Measurements from ENCODE around the gene MUC22.
"Not testable (repeated sequence)": the region's sequence is repeated elsewhere in the genome, so short reads cannot be mapped to it uniquely, and the experiment has no call there.

Gene MUC22

DNA sequence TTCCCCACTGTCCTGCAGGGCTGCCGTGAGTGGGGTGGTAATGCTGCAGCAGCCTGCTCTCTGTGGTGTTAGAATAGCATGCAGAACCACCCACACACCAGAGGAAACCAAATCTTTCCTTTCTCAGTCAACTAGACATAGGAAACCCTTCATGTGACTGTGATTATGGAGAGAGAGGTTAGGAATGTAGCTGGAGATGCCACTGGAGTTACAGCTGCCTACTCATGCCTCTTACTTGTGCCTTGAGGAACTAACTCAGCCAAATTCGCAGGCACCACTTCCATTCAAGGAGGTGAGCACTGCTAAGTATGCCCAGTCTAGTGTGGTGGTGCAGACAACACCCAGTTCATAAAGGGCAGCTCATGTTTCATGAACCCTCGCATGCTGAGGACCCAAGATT is 27.4 kb downstream of the MUC22 start:
- TF ChIP-seq, protein P1, sequence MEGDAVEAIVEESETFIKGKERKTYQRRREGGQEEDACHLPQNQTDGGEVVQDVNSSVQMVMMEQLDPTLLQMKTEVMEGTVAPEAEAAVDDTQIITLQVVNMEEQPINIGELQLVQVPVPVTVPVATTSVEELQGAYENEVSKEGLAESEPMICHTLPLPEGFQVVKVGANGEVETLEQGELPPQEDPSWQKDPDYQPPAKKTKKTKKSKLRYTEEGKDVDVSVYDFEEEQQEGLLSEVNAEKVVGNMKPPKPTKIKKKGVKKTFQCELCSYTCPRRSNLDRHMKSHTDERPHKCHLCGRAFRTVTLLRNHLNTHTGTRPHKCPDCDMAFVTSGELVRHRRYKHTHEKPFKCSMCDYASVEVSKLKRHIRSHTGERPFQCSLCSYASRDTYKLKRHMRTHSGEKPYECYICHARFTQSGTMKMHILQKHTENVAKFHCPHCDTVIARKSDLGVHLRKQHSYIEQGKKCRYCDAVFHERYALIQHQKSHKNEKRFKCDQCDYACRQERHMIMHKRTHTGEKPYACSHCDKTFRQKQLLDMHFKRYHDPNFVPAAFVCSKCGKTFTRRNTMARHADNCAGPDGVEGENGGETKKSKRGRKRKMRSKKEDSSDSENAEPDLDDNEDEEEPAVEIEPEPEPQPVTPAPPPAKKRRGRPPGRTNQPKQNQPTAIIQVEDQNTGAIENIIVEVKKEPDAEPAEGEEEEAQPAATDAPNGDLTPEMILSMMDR (conservative IDR thresholded peaks at IDR 0.05; ENCODE audit: low read depth, low read length), result no peak
- peak; percentile 46 for DNase-seq (ENCODE audit: low read depth)
- H3K4me3 ChIP-seq (ENCODE audit: low read depth, low read length), result no peak overlapping the region

DNA sequence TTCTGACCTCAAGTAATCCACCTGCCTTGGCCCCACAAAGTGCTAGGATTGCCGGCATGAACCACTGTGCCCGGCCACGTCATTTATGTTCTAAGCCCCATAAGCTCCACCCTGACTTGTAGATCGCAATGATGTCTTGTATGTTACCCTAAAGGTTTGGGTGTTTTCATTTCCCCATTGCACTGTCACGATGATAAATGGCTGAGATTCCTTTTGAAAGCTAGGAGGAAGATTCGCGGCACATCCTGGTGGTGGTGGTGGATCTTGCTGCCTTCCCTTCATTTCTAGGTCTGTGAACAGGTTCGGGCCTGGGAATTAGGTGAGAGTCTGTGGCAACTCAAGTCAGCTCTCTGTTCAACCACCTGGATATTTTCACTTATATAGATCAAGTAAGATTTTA is 28.3 kb downstream of the MUC22 start:
- TF ChIP-seq, protein P1 (conservative IDR thresholded peaks at IDR 0.05; ENCODE audit: low read depth, low read length), result no peak
- no peak for DNase-seq (ENCODE audit: low read depth)
- H3K4me3 ChIP-seq (ENCODE audit: low read depth, low read length), result no peak overlapping the region

DNA sequence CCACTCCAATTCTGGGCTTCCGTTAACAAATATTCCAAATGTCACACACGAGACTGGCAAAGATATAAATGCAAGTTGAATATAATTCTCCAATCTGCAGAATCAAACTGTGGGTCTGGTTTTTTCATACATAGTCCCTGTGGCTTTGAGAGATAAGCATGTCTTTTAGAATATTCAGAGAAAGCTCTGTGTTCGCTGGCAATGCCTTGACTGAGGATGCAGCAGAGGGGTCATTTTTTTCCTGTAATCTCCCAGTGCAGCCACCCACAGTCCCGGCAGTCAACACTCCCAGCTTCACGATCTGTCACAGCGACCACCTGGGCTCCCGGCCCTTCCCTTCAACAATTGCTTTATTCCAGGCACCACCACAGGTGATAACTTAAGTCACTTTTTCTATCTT is 30.5 kb downstream of the MUC22 start:
- no peak overlapping the region for H3K4me3 ChIP-seq (ENCODE audit: low read depth, low read length)
- no peak for DNase-seq (ENCODE audit: low read depth)
- TF ChIP-seq, protein P1 (conservative IDR thresholded peaks at IDR 0.05; ENCODE audit: low read depth, low read length), result no peak

DNA sequence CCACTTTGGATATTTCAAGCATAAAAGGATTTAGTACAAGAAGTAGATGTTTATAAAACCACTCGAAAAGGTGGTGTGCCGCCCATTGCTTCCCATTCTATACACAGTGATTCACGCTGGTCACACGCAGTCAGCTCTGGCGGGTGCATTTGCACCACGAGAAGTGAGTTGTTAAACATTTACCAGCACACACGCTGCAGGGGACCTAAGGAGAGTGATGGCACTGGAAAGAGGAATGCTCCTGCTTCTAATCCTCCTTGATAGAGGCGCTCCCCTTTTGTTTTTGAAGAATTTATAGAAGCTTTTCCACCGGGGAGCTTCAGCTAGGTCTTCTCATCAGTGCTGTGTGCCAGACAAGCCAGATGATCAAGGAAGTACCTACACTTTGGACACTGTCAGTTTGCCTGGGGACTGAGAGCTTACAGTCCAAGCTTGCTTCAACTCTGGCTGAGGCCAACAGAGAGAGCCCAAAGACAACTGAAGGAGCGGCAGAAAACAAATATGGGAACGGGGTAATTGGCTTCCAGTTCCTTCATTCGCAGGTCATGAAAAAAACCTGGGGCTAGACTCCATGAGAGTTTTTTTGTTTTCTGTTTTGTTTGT is 31.2 kb downstream of the MUC22 start:
- TF ChIP-seq, protein P1 (conservative IDR thresholded peaks at IDR 0.05; ENCODE audit: low read depth, low read length), result no peak
- DNase-seq (ENCODE audit: low read depth), result no peak
- no peak overlapping the region for H3K4me3 ChIP-seq (ENCODE audit: low read depth, low read length)

DNA sequence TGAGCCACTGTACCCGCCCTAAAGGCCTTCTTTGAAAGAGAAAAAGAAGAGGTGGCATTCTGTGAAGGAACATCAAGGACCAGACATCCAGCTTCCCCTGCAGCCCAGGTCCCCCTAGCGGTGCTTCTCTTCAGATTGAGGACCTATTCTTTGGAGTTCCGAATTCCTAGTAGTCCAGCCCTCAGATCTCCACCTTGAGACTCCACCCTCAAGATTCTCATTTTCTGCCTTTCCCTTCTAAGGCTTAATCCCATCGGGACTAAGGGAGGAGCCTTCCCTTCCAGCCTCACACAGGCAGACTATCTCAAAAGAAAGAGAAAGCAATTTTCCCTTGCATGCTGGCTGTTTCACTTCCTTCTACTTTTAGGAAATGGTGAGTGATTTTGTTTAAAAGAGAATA is 32.5 kb downstream of the MUC22 start:
- DNase-seq (ENCODE audit: low read depth), result peak; percentile 73
- TF ChIP-seq, protein P1 (conservative IDR thresholded peaks at IDR 0.05; ENCODE audit: low read depth, low read length), result peak; percentile 80
- no peak overlapping the region for H3K4me3 ChIP-seq (ENCODE audit: low read depth, low read length)

DNA sequence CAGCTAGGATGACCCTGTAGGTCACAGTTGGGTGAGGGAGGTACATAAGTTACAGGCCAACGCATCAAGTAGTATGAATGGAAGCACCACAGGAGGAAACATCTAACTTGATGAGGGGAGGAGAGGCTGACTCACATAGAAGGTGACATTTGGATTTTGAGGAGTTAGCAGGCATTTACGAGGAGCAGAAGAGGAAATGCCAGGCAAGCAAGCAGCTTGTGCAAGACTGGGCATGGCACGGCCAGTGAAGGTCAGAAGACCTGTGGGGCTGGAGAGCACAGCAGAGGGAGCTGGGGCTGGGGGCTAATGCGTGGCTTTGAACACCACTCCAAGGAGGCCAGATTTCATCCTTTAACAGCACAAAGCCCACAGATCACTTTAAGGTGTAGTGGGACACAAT is 37.8 kb downstream of the MUC22 start:
- DNase-seq (ENCODE audit: low read depth), result no peak
- no peak overlapping the region for H3K4me3 ChIP-seq (ENCODE audit: low read depth, low read length)
- TF ChIP-seq, protein P1 (conservative IDR thresholded peaks at IDR 0.05; ENCODE audit: low read depth, low read length), result no peak

DNA sequence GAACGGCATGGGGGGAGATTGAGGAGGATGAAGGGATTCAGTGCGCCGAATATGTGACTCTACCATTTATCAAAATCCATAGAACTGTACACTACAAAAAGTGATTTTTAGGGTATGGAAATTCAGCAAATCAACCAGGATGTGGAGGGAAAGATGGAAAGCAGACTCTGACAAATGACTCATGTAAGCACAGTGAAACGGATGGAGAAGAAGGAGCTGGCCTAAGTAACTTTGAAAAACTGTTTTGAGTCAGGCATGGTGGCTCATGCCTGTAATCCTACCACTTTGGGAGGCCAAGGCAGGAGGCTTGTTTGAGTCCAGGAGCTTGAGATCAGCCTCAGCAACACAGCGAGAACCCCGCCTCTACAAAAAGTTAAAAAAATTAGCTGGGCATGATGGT is 39.2 kb downstream of the MUC22 start:
- TF ChIP-seq, protein P1 (conservative IDR thresholded peaks at IDR 0.05; ENCODE audit: low read depth, low read length), result no peak
- no peak for DNase-seq (ENCODE audit: low read depth)

DNA sequence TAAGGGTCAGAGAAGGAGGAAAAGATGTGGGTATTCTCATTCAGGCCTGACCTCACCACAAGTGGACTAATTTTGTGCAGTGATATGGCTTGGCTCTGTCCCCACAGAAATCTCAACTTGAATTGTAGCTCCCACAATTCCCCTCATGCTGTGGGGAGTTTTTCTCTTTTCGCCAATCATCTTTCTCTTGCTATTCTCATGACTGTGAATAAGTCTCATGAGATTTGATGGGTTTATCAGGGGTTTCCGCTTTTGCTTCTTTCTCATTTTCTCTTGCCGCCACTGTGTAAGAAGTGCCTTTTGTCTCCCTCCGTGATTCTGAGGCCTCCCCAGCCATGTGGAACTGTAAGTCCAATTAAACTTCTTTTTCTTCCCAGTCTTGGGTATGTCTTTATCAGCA is 42.9 kb downstream of the MUC22 start:
- not testable (repeated sequence) for DNase-seq (ENCODE audit: low read depth); H3K4me3 ChIP-seq (ENCODE audit: low read depth, low read length)

More for the DNA sequence above, 39.2 kb downstream of the MUC22 start:
- H3K4me3 ChIP-seq (ENCODE audit: low read depth, low read length), result no peak overlapping the region

Measured in choroid plexus epithelial cell (primary cell).